Activated T-helper 2 cell treated with anti-CD3 and anti-CD28 coated beads, Interferon-gamma antibody, Interleukin-2, Interleukin-4, amounts not matched to agents 10 μg/mL and 5 μg/mL and 100 μg/mL, durations not matched to agents 14 hours and 24 hours and 36 hours (primary cell): ENCODE measurements around the gene DCDC2B. TPM values are rescaled to one million over a fixed set of nuclear protein-coding genes. Genes with fewer than 3 reads are reported as not detected.
A peak's percentile ranks its signal among the peaks of the same experiment; 100 is the strongest.
"Not testable (repeated sequence)": the region's sequence is repeated elsewhere in the genome, so short reads cannot be mapped to it uniquely, and the experiment has no call there.

Source experiments
- DNase-seq: peaks from one replicate; pipeline ENCODE4 v3.0.0; 2021; ENCODE audit warnings: low spot score
- H3K27ac Mint-ChIP-seq: one replicate; pipeline ENCODE4 v1.8.0; 2021; ENCODE audit warnings: mixed read lengths
- H3K27me3 Mint-ChIP-seq: one replicate; pipeline ENCODE4 v1.8.0; 2021; ENCODE audit warnings: low read depth, mixed read lengths
- H3K36me3 Mint-ChIP-seq: one replicate; pipeline ENCODE4 v1.8.0; 2021; ENCODE audit warnings: low read depth, mixed read lengths
- H3K4me1 Mint-ChIP-seq: one replicate; pipeline ENCODE4 v1.8.0; 2021; ENCODE audit warnings: low read depth, mixed read lengths
- H3K4me3 Mint-ChIP-seq: one replicate; pipeline ENCODE4 v1.8.0; 2021; ENCODE audit warnings: low read depth, mild to moderate bottlenecking, moderate library complexity, mixed read lengths
- H3K9me3 Mint-ChIP-seq: one replicate; pipeline ENCODE4 v1.8.0; 2021; ENCODE audit warnings: mixed read lengths
- intact Hi-C: fragments of 100-400 bp; cut with micrococcal nuclease; formaldehyde crosslinking; loops from one replicate; pipeline ENCODE4 v1.15.1; 2023
- total RNA-seq: library from RNA; stranded (reverse); gene quantifications from 2 replicates; pipeline ENCODE4 v1.2.3, GENCODE V29; 2022

Gene DCDC2B
- total RNA-seq, 1 donor from 2014 or later: not detected

DNA sequence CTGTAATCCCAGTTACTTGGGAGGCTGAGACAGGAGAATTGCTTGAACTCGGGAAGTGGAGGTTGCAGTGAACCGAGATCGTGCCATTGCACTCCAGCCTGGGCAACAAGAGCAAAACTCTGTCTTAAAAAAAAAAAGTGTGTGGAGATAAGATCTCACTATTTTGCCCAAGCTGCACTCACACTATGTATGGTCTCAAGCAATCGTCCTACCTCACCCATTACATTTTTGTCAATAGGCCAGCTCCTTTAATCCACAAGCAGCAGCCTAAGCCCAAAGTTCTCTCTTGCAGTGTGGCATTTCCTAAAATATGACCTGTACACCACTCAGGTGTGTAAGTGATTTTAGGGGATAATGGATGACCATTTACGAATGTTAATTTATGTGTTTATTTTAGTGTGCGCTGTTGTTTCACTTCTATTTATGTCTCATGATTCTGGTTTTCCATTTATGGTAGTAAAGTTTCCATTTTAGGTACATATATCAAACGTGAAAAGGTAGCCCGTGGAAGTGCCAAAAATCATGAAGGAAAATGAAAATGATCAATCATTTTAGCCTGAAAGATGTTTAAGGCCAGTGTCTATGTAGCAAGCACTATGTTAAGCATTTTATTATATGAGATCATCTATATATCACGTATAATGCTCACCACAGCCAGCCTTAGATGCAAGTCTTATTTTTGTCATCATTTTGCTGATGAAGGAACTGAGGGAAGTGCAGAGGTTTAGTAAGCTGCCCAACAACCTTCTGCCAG is 47.8 kb downstream of the DCDC2B start:
- intact Hi-C loops: no loop called here
- H3K36me3 Mint-ChIP-seq: peaks cover 58% of the 10 kb centered on the region

DNA sequence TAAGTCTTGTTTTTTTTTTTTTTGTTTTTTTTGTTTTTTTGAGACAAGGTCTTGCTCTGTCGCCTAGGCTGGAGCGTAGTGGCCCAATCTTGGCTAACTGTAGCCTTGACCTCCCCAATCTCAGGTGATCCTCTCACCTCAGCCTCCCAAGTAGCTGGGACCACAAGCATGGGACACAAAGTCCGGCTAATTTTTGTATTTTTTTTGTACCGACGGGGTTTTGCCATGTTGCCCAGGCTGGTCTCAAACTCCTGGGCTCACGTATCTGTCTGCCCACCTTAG is 48.3 kb downstream of the DCDC2B start:
- Mint-ChIP-seq H3K27ac (peak overlapping the region; percentile 93), H3K4me3 (peak overlapping the region; percentile 39), H3K36me3 (peaks cover 52% of the 10 kb centered on the region), H3K4me1 (peaks cover 39% of the 10 kb centered on the region), H3K27me3 (no peaks in the 10 kb centered on the region), H3K9me3 (no peaks in the 10 kb centered on the region)
- no peak for DNase-seq
- intact Hi-C loops: no loop called here

More for the DNA sequence above, 47.8 kb downstream of the DCDC2B start:
- DNase-seq: no peak
- no peaks in the 10 kb centered on the region for H3K27me3 Mint-ChIP-seq
- H3K4me1 Mint-ChIP-seq: peaks cover 41% of the 10 kb centered on the region
- H3K27ac Mint-ChIP-seq: peak overlapping the region; percentile 93
- no peaks in the 10 kb centered on the region for H3K9me3 Mint-ChIP-seq
- peak overlapping the region; percentile 75 for H3K4me3 Mint-ChIP-seq

DNA sequence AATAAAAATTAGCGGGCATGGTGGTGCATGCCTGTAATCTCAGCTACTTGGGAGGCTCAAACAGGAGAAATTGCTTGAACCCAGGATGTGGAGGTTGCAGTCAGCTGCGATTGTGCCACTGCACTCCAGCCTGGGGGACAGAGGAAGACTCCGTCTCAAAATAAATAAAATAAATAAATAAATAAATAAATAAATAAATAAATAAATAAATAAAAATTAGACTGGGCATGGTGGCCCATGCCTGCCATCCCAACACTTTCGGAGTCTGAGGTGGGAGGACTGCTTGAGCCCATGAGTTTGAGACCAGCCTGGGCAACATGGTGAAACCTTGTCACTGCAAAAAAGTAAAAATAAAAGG is 54.3 kb downstream of the DCDC2B start:
- peaks cover 42% of the 10 kb centered on the region for H3K36me3 Mint-ChIP-seq
- H3K27ac Mint-ChIP-seq, H3K27me3 Mint-ChIP-seq, H3K9me3 Mint-ChIP-seq, intact Hi-C loops, DNase-seq, H3K4me3 Mint-ChIP-seq: not testable (repeated sequence)
- peaks cover 37% of the 10 kb centered on the region for H3K4me1 Mint-ChIP-seq

DNA sequence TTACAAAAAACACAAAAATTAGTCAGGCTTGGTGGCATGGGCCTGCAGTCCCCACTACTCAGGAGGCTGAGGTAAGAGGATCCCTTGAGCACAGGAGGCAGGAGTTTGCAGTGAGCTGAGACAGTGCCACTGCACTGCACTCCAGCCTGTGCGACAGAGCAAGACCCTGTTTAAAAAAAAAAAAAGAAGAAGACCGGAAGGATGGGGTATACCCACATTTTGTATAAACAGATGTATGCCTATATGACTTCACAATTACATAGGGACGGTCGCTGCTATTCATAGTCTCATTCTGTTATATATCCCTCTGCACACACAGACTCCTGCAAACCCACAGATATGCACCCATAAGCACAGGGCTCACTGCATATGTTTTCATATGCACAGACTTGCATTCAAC is 54.9 kb downstream of the DCDC2B start:
- DNase-seq: no peak
- Mint-ChIP-seq H3K36me3 (peaks cover 40% of the 10 kb centered on the region), H3K4me3 (peak overlapping the region; percentile 17), H3K27me3 (no peaks in the 10 kb centered on the region), H3K27ac (peak overlapping the region; percentile 61), H3K9me3 (no peaks in the 10 kb centered on the region), H3K4me1 (peaks cover 37% of the 10 kb centered on the region)
- intact Hi-C loops: loop anchor here (1.0 kb wide), 1 partner anchor 13 kb away; no protein-coding TSS in a partner anchor

Other genes with a start within 250 kb of the DCDC2B start
- 177 and 178 TPM in 2 replicates for gene KHDRBS1, start 195.2 kb upstream of the DCDC2B start, total RNA-seq
- gene TMEM39B, start 136.2 kb upstream of the DCDC2B start, total RNA-seq: 32.5 and 34.5 TPM in 2 replicates
- gene KPNA6, start 101.0 kb upstream of the DCDC2B start, total RNA-seq: 81.2 and 84.0 TPM in 2 replicates
- 98.6 and 101 TPM in 2 replicates for gene TXLNA, start 29.4 kb upstream of the DCDC2B start, total RNA-seq
- 39.1 and 44.0 TPM in 2 replicates for gene CCDC28B, start 8.5 kb upstream of the DCDC2B start, total RNA-seq
- gene IQCC, start 3.4 kb upstream of the DCDC2B start, total RNA-seq: 5.0 and 5.4 TPM in 2 replicates
- gene TMEM234, start 13.3 kb downstream of the DCDC2B start, total RNA-seq: 10.7 and 12.1 TPM in 2 replicates
- 287 and 293 TPM in 2 replicates for gene EIF3I, start 13.3 kb downstream of the DCDC2B start, total RNA-seq
- 0.78 and 0.80 TPM in 2 replicates for gene FAM167B, start 38.1 kb downstream of the DCDC2B start, total RNA-seq
- gene LCK, start 42.2 kb downstream of the DCDC2B start, total RNA-seq: 221 and 232 TPM in 2 replicates
- gene HDAC1, start 83.0 kb downstream of the DCDC2B start, total RNA-seq: 179 and 195 TPM in 2 replicates
- gene MARCKSL1, start 127.1 kb downstream of the DCDC2B start, total RNA-seq: 42.5 and 45.0 TPM in 2 replicates
- 5.4 and 6.1 TPM in 2 replicates for gene FAM229A, start 153.4 kb downstream of the DCDC2B start, total RNA-seq
- gene TSSK3, start 153.4 kb downstream of the DCDC2B start, total RNA-seq: 1.1 TPM in 2 replicates
- gene BSDC1, start 185.4 kb downstream of the DCDC2B start, total RNA-seq: 48.9 and 54.3 TPM in 2 replicates